CD14-positive monocyte (primary cell): ENCODE data around the gene PKIB. TPM values are rescaled to one million over a fixed set of nuclear protein-coding genes. Genes with fewer than 3 reads are reported as not detected.

ENCODE experiments used
- DNase-seq, 3 donors: peaks; one replicate each; pipeline ENCODE4 v3.0.0-alpha.2; 2011 to 2022
- H2AFZ ChIP-seq: 2 replicates; pipeline ENCODE4 v1.6.0; 2012; ENCODE audit warnings: mild to moderate bottlenecking, low read depth, low read length, inconsistent platforms; ENCODE audit not compliant: insufficient read depth, poor library complexity, severe bottlenecking
- H3K27ac ChIP-seq, 2 donors: 1 replicate in 1 of 2; 2 replicates in 1 of 2; pipeline ENCODE4 v1.5.1; 2012 to 2013; ENCODE audit warnings: low read length in 2 of 2, control low read depth in 1 of 2, inconsistent platforms in 1 of 2, low read depth in 1 of 2, mild to moderate bottlenecking in 1 of 2
- H3K27me3 ChIP-seq, 2 donors: one replicate each; pipeline versions ENCODE4 v1.6.0 to v1.6.1; 2011 to 2013; ENCODE audit warnings: low read length in 2 of 2; ENCODE audit not compliant: control insufficient read depth in 2 of 2, insufficient read depth in 2 of 2
- H3K36me3 ChIP-seq, 2 donors: replicated peaks in 1 of 2; 1 replicate in 1 of 2; 2 replicates in 1 of 2; pipeline versions ENCODE4 v1.5.1 to v1.6.1; 2012 to 2013; ENCODE audit warnings: low read length in 2 of 2, control low read depth in 1 of 2, inconsistent platforms in 1 of 2, mild to moderate bottlenecking in 1 of 2; ENCODE audit not compliant: insufficient read depth in 2 of 2, control insufficient read depth in 1 of 2
- H3K4me1 ChIP-seq, 2 donors: 1 replicate in 1 of 2; 2 replicates in 1 of 2; pipeline versions ENCODE4 v1.5.1 to v1.6.1; 2012 to 2013; ENCODE audit warnings: low read length in 2 of 2, control low read depth in 1 of 2, inconsistent platforms in 1 of 2, mild to moderate bottlenecking in 1 of 2, moderate library complexity in 1 of 2; ENCODE audit not compliant: insufficient read depth in 2 of 2, control insufficient read depth in 1 of 2
- H3K4me2 ChIP-seq: replicated peaks from 2 replicates; pipeline ENCODE3; 2012; ENCODE audit warnings: low read length, moderate library complexity, mild to moderate bottlenecking; ENCODE audit not compliant: poor library complexity, severe bottlenecking; ENCODE audit errors: extremely low read depth
- H3K4me3 ChIP-seq, 3 experiments: fragments of 200-600 bp in 1 of 3; sonication (generic) in 1 of 3; replicated peaks in 1 of 3; 1 replicate in 2 of 3; 2 replicates in 1 of 3; pipeline ENCODE4 v1.5.1; 2011 to 2013; ENCODE audit warnings: low read length in 3 of 3, mild to moderate bottlenecking in 3 of 3, control low read depth in 2 of 3, low read depth in 2 of 3, inconsistent platforms in 1 of 3, moderate library complexity in 1 of 3
- H3K79me2 ChIP-seq: 2 replicates; pipeline ENCODE4 v1.6.0; 2012; ENCODE audit warnings: mild to moderate bottlenecking, control low read depth, inconsistent platforms, low read length, moderate library complexity; ENCODE audit not compliant: insufficient read depth
- H3K9ac ChIP-seq: 2 replicates; pipeline ENCODE4 v1.6.0; 2017; ENCODE audit warnings: low read length, mild to moderate bottlenecking; ENCODE audit not compliant: insufficient read depth, poor library complexity, severe bottlenecking
- H3K9me3 ChIP-seq, 2 donors: replicated peaks in 1 of 2; 1 replicate in 1 of 2; 2 replicates in 1 of 2; pipeline versions ENCODE4 v1.5.1 to v1.6.1; 2012 to 2013; ENCODE audit warnings: low read length in 2 of 2, control low read depth in 1 of 2; ENCODE audit not compliant: control insufficient read depth in 1 of 2, insufficient read depth in 1 of 2
- H4K20me1 ChIP-seq: 2 replicates; pipeline ENCODE4 v1.6.0; 2012; ENCODE audit warnings: mild to moderate bottlenecking, low read length, control low read depth, moderate library complexity; ENCODE audit not compliant: insufficient read depth
- H3K27ac Mint-ChIP-seq, 7 donors: one replicate each; pipeline ENCODE4 v1.8.0; 2020; ENCODE audit warnings: mild to moderate bottlenecking in 7 of 7, mixed read lengths in 7 of 7, moderate library complexity in 6 of 7, inconsistent platforms in 2 of 7
- H3K27me3 Mint-ChIP-seq, 3 donors: one replicate each; pipeline ENCODE4 v1.8.0; 2021 to 2022; ENCODE audit warnings: low read depth in 3 of 3, mild to moderate bottlenecking in 3 of 3, mixed read lengths in 3 of 3, moderate library complexity in 3 of 3, inconsistent platforms in 1 of 3
- H3K36me3 Mint-ChIP-seq, 2 donors: one replicate each; pipeline ENCODE4 v1.8.0; 2020; ENCODE audit warnings: mixed read lengths in 2 of 2, inconsistent platforms in 1 of 2, mild to moderate bottlenecking in 1 of 2
- H3K4me1 Mint-ChIP-seq: one replicate; pipeline ENCODE4 v1.8.0; 2020; ENCODE audit warnings: mild to moderate bottlenecking, mixed read lengths
- H3K4me3 Mint-ChIP-seq, 2 donors: one replicate each; pipeline ENCODE4 v1.8.0; 2020; ENCODE audit warnings: mild to moderate bottlenecking in 2 of 2, mixed read lengths in 2 of 2, moderate library complexity in 1 of 2
- H3K9me3 Mint-ChIP-seq, 7 donors: one replicate each; pipeline ENCODE4 v1.8.0; 2020 to 2022; ENCODE audit warnings: mixed read lengths in 7 of 7, mild to moderate bottlenecking in 6 of 7, moderate library complexity in 6 of 7, inconsistent platforms in 2 of 7
- WGBS: methylation state at CpG from one replicate; pipeline ENCODE4 v1.1.5; 2013; ENCODE audit warnings: missing lambda C conversion rate; ENCODE audit not compliant: insufficient coverage; 5-methylcytosine and 5-hydroxymethylcytosine counted together
- intact Hi-C, 2 donors: fragments of 100-400 bp; cut with micrococcal nuclease; formaldehyde crosslinking; loops; one replicate each; pipeline versions ENCODE4 v1.15.0 to v1.15.1; 2023
- polyA minus RNA-seq: library from RNA; depleted of rRNA, polyadenylated mRNA; stranded (reverse); fragments of >200 nt; gene quantifications from 2 replicates; pipeline ENCODE4 v1.2.3, GENCODE V29; 2012
- polyA plus RNA-seq, 3 donors: library from polyadenylated mRNA; depleted of rRNA in 1 of 3; unstranded in 2 of 3; stranded (reverse) in 1 of 3; fragments of 300-500 nt in 2 of 3; fragments of >200 nt in 1 of 3; fragmentation: Illumina TruSeq in 2 of 3; gene quantifications; 1 replicate in 2 of 3; 2 replicates in 1 of 3; pipeline ENCODE4 v1.2.3, GENCODE V29; 2012 to 2021
- total RNA-seq, 12 experiments: library from RNA in 1 of 12; stranded (reverse) in 1 of 12; fragments of 120-200 nt in 1 of 12; gene quantifications; one replicate each; pipeline ENCODE4 v1.2.4 and lab custom pipeline; 2013 to 2026; ENCODE audit warnings: mixed read lengths in 6 of 12, inconsistent platforms in 1 of 12
- TF ChIP-seq, protein P1 (sequence below): fragments of 200-600 bp; IDR thresholded peaks from one replicate; pipeline ENCODE4 v1.8.0; 2022; ENCODE audit warnings: antibody characterized with exemption, mild to moderate bottlenecking

PKIB gene
- 1.4 TPM for total RNA-seq (2013)
- polyA plus RNA-seq = 1 to 10 TPM; 1.3 to 2.0 (median 1.4) TPM
- polyA minus RNA-seq = 0.55 TPM in 1 of 2 replicates, not detected in the other
- 0.12 to 5.9 (median 0.59) reads per million in 11 experiments for total RNA-seq (lab: John Stamatoyannopoulos, UW)

GRCh38 chr6:122609881-122610689 lies at the start of gene PKIB:
Gene PKIB, plus strand, starts transcription at chr6:122610405. Its CDS starts 107,390 bp downstream, at chr6:122717795.
- H3K36me3 Mint-ChIP-seq = peaks cover 2% of the 10 kb centered on the region in 2 donors
- Histone ChIP-seq H3K4me2 (peak within 1 kb of the TSS; percentile 96), H3K27ac (peak within 1 kb of the TSS in 1 of 2 donors; percentile 58), H3K9me3 (peaks cover 0 to 6% of the 10 kb centered on the region in 2 donors), H4K20me1 (no peaks in the 10 kb centered on the region), H2AFZ (peak within 1 kb of the TSS; percentile 91), H3K4me1 (peaks cover 19 to 22% of the 10 kb centered on the region in 2 donors), H3K27me3 (peaks cover 28 to 52% of the 10 kb centered on the region in 2 donors), H3K36me3 (no peaks in the 10 kb centered on the region), H3K4me3 (peak within 1 kb of the TSS; percentile 42 to 82 (median 53)), H3K79me2 (no peaks in the 10 kb centered on the region), H3K9ac (peak within 1 kb of the TSS; percentile 60)
- H3K27ac Mint-ChIP-seq = peak within 1 kb of the TSS in 5 of 7 donors; percentile 12 to 63 (median 27)
- under 1% methylated on average over 66 of the region's 66 CpGs for WGBS
- H3K4me1 Mint-ChIP-seq = peaks cover 20% of the 10 kb centered on the region
- peaks cover 35 to 47% (median 36%) of the 10 kb centered on the region in 3 donors for H3K27me3 Mint-ChIP-seq
- H3K9me3 Mint-ChIP-seq = peaks cover 0 to 16% (median 2%) of the 10 kb centered on the region in 7 donors
- intact Hi-C loops = no loop called here
- peak within 1 kb of the TSS; percentile 82 to 97 for H3K4me3 Mint-ChIP-seq
- peak; percentile 30 to 48 (median 48) for DNase-seq
- TF ChIP-seq, protein P1, sequence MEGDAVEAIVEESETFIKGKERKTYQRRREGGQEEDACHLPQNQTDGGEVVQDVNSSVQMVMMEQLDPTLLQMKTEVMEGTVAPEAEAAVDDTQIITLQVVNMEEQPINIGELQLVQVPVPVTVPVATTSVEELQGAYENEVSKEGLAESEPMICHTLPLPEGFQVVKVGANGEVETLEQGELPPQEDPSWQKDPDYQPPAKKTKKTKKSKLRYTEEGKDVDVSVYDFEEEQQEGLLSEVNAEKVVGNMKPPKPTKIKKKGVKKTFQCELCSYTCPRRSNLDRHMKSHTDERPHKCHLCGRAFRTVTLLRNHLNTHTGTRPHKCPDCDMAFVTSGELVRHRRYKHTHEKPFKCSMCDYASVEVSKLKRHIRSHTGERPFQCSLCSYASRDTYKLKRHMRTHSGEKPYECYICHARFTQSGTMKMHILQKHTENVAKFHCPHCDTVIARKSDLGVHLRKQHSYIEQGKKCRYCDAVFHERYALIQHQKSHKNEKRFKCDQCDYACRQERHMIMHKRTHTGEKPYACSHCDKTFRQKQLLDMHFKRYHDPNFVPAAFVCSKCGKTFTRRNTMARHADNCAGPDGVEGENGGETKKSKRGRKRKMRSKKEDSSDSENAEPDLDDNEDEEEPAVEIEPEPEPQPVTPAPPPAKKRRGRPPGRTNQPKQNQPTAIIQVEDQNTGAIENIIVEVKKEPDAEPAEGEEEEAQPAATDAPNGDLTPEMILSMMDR = peak; percentile 8

DNA sequence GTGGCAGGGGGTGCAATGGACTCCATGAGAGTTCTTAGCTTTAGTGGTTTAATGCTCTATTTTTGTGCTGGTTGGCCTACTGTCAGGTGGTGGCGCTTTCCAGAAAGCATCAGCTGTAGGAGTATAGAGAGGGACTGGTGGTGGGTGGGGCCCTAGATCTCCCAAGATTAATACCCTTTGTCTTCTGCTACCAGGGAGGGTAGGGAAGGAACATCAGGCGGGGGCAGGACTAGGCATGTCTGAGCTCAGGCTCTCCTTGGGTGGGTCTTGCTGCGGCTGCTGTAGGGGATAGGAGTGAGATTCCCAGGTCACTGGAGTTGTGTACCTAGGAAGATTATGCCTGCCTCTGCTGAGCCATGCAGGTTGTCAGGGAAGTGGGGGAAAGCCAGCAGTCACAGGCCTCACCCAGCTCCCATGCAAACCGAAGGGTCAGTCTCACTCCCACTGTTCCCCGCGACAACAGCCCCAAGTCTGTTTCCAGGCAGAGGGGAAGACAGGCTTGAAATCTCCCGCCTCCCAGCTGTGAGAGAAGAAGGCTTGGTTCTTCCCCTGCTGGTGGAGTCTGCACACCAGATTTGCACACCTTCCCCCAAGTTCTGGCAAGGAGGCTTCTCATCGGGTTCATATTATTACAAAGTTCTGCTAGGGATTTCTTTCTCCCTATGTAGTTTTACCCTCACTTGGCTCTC lies 46.7 kb upstream of the PKIB start:
- no peaks in the 10 kb centered on the region for H3K4me1 ChIP-seq
- no peak overlapping the region for H3K9ac ChIP-seq
- H4K20me1 ChIP-seq = no peaks in the 10 kb centered on the region
- H3K9me3 ChIP-seq = peaks cover 0 to 13% of the 10 kb centered on the region in 2 donors
- no peak overlapping the region for H3K4me2 ChIP-seq
- H3K36me3 Mint-ChIP-seq = no peaks in the 10 kb centered on the region
- TF ChIP-seq, protein P1 = no peak
- intact Hi-C loops = no loop called here
- no CpG with 5 or more reads among the region's 8 CpGs for WGBS
- H3K4me3 Mint-ChIP-seq = no peak overlapping the region
- H3K27ac ChIP-seq = no peak overlapping the region
- H3K4me1 Mint-ChIP-seq = no peaks in the 10 kb centered on the region
- no peak overlapping the region for H2AFZ ChIP-seq
- no peaks in the 10 kb centered on the region for H3K27me3 Mint-ChIP-seq
- H3K36me3 ChIP-seq = no peaks in the 10 kb centered on the region
- no peak overlapping the region for H3K27ac Mint-ChIP-seq
- no peak for DNase-seq
- no peaks in the 10 kb centered on the region for H3K27me3 ChIP-seq
- no peaks in the 10 kb centered on the region for H3K79me2 ChIP-seq
- H3K4me3 ChIP-seq = no peak overlapping the region
- peaks cover 3 to 17% (median 11%) of the 10 kb centered on the region in 7 donors for H3K9me3 Mint-ChIP-seq
